Measurements from ENCODE around the gene ABHD2. TPM values are rescaled to one million over a fixed set of nuclear protein-coding genes. Genes with fewer than 3 reads are reported as not detected.

Gene ABHD2
- total and polyA plus RNA-seq, 9 of the 15 experiments (the other 6 are each of a cell fraction or from before 2014, with no cell fraction given) = 16.9 to 99.8 (median 47.5) TPM

GRCh38 chr15:89097313-89097712, 9.1 kb downstream of the ABHD2 start:
- Histone ChIP-seq H3K4me3 (no peak overlapping the region), H3K4me2 (ENCODE audit: insufficient read depth, low read length) (no peak overlapping the region), H3K36me3 (ENCODE audit: control insufficient read depth, insufficient read depth, low read length) (peaks cover 63% of the 10 kb centered on the region), H3K9ac (ENCODE audit: insufficient read depth in 1 of 2, low read depth in 2 of 2, low read length in 2 of 2) (no peak overlapping the region), H4K20me1 (replicated peaks; ENCODE audit: control insufficient read depth, insufficient read depth, low read length) (no peaks in the 10 kb centered on the region), H3K27ac (ENCODE audit: extremely low read depth, low read depth, low read length) (no peak overlapping the region), H3K79me2 (ENCODE audit: control insufficient read depth, insufficient read depth, low read length) (peaks cover 98% of the 10 kb centered on the region), H3K4me1 (replicated peaks in 1 of 2; ENCODE audit: control insufficient read depth in 2 of 2, insufficient read depth in 2 of 2, low read length in 2 of 2) (peaks cover 23 to 47% of the 10 kb centered on the region in 2 experiments), H3K27me3 (ENCODE audit: control insufficient read depth in 2 of 2, insufficient read depth in 2 of 2, low read length in 2 of 2) (no peaks in the 10 kb centered on the region), H3K9me3 (replicated peaks; ENCODE audit: control insufficient read depth, insufficient read depth, low read depth, low read length) (no peaks in the 10 kb centered on the region), H2AFZ (ENCODE audit: low read depth, low read length) (no peak overlapping the region), H3K9me1 (ENCODE audit: control insufficient read depth, insufficient read depth, low read length) (no peaks in the 10 kb centered on the region)
- TF ChIP-seq MEIS2 (IDR thresholded peaks at IDR 0.05; ENCODE audit: partially characterized antibody) (peak; percentile 60), PBX2 (CRISPR knock-in tag; IDR thresholded peaks at IDR 0.05; ENCODE audit: low read depth) (no peak), PBX2 (tag; conservative IDR thresholded peaks at IDR 0.05; ENCODE audit: low read depth) (peak; percentile 63), NFIC (IDR thresholded peaks at IDR 0.05) (no peak), PKNOX1 (IDR thresholded peaks at IDR 0.05) (peak; percentile 52; the same call in 1 of the 2 replicates)
- in situ Hi-C loops (cut with MboI) = no loop called here
- POLR2A ChIA-PET = interaction anchor here (1.0 to 10.0 kb wide), 6 partner anchors 7 to 18 kb away, joined by 4 to 62 read pairs (median 4); partner anchors contain the start of gene ABHD2
- BruUV-seq (replicated peaks) = no TSS peak
- 63% methylated on average over 1 of the region's 1 CpG for WGBS (ENCODE audit: insufficient coverage, low coverage, missing lambda C conversion rate)
- DNase-seq (ENCODE audit: extremely low read depth in 1 of 4, low spot score in 3 of 4) = no peak
- FAIRE-seq = no peak
- intact Hi-C loops (cut with micrococcal nuclease) = no loop called here
- CTCF ChIA-PET (ENCODE audit: low intra/inter-chr PET ratio) = no interaction called here
- ATAC-seq = no peak
